Measurements from ENCODE around the gene MFSD1. TPM values are rescaled to one million over a fixed set of nuclear protein-coding genes. Genes with fewer than 3 reads are reported as not detected.

Gene MFSD1
- total and polyA plus RNA-seq, 7 experiments from 2014 or later, result 24.6 to 66.0 (median 41.1) TPM

DNA sequence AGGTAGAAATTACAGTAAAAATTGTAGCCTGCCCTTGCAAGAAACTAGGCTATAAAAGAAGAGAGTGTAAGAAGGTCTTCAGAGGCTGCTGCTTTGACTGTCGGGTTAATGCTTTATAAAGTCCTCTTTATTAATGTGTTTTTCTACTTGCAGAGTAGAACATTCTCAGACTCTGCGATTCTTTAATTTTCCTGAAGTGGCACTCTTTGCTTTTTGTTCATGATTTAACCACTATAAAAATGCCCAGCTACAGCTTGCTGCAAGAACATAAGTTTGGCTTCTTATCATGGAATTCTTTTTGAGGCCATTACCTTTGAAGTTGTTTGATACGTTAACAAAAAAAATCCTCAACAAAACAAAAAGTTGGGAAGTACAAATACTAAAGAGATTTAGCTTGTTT lies 33.8 kb downstream of the MFSD1 start:
- CTCF ChIA-PET, result no interaction called here
- H3K9me3 Mint-ChIP-seq, result no peaks in the 10 kb centered on the region
- no peak overlapping the region for H3K27ac Mint-ChIP-seq
- H3K27me3 ChIP-seq (ENCODE audit: control insufficient read depth in 2 of 2, insufficient read depth in 2 of 2, low read length in 2 of 2), result no peaks in the 10 kb centered on the region
- no peak overlapping the region for H3K4me3 ChIP-seq (ENCODE audit: low read length)
- H3K36me3 Mint-ChIP-seq, result peaks cover 3 to 32% (median 14%) of the 10 kb centered on the region in 5 donors
- peaks cover 0 to 8% (median 0%) of the 10 kb centered on the region in 7 donors for H3K4me1 Mint-ChIP-seq
- ATAC-seq (no peak), DNase-seq (no peak)
- intact Hi-C loops (cut with micrococcal nuclease), result no loop called here
- H3K9me3 ChIP-seq (ENCODE audit: control insufficient read depth in 2 of 3, low read length in 3 of 3), result no peaks in the 10 kb centered on the region
- no peak overlapping the region for H3K27ac ChIP-seq (ENCODE audit: low read depth, low read length)
- POLR2A ChIA-PET, result no interaction called here
- H3K36me3 ChIP-seq (ENCODE audit: control insufficient read depth in 2 of 3, insufficient read depth in 3 of 3, low read length in 3 of 3), result no peaks in the 10 kb centered on the region
- no peak overlapping the region for H3K4me3 Mint-ChIP-seq
- no peaks in the 10 kb centered on the region for H3K4me1 ChIP-seq (ENCODE audit: control insufficient read depth in 2 of 2, insufficient read depth in 2 of 2, low read length in 2 of 2)
- H3K27me3 Mint-ChIP-seq, result peaks cover 0 to 5% (median 0%) of the 10 kb centered on the region in 5 donors

DNA sequence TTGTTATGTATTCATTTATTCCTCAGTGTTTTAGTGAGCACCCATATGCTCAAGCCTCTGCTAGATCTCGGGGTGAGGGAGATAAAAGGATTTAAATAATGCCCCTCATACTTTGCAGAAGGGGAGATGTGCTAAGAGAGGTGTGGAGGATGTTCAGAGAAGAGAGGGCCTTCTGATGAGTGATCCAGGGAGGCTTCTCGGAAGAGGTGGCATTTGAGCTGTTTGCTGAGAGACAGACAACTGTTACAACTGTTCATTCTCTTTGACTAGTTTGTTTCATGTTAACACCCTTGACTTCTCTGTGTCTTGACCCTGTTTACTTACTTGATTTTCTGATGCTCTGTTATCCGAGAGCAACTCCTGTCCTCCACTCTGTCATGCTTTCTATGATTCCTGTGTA lies 34.5 kb downstream of the MFSD1 start:
- POLR2A ChIA-PET, result no interaction called here
- intact Hi-C loops (cut with micrococcal nuclease), result no loop called here

GRCh38 chr3:158837240-158837639 lies 35.4 kb downstream of the MFSD1 start:
- peaks cover 0 to 5% (median 0%) of the 10 kb centered on the region in 5 donors for H3K27me3 Mint-ChIP-seq
- H3K4me1 Mint-ChIP-seq, result peaks cover 0 to 8% (median 0%) of the 10 kb centered on the region in 7 donors

More for the DNA sequence above, 34.5 kb downstream of the MFSD1 start:
- CTCF ChIA-PET, result no interaction called here
- Histone ChIP-seq H3K27ac (ENCODE audit: low read depth, low read length) (no peak overlapping the region), H3K36me3 (ENCODE audit: control insufficient read depth in 2 of 3, insufficient read depth in 3 of 3, low read length in 3 of 3) (no peaks in the 10 kb centered on the region), H3K27me3 (ENCODE audit: control insufficient read depth in 2 of 2, insufficient read depth in 2 of 2, low read length in 2 of 2) (no peaks in the 10 kb centered on the region), H3K4me3 (ENCODE audit: low read length) (no peak overlapping the region), H3K4me1 (ENCODE audit: control insufficient read depth in 2 of 2, insufficient read depth in 2 of 2, low read length in 2 of 2) (no peaks in the 10 kb centered on the region), H3K9me3 (ENCODE audit: control insufficient read depth in 2 of 3, low read length in 3 of 3) (no peaks in the 10 kb centered on the region)
- Mint-ChIP-seq H3K27ac (peak overlapping the region in 1 of 9 donors; percentile 26), H3K9me3 (no peaks in the 10 kb centered on the region), H3K4me3 (no peak overlapping the region), H3K36me3 (peaks cover 0 to 25% (median 9%) of the 10 kb centered on the region in 5 donors), H3K4me1 (peaks cover 0 to 8% (median 0%) of the 10 kb centered on the region in 7 donors), H3K27me3 (peaks cover 0 to 5% (median 0%) of the 10 kb centered on the region in 5 donors)
- no peak for ATAC-seq
- no peak for DNase-seq

GRCh38 chr3:158839966-158840365 lies 38.1 kb downstream of the MFSD1 start:
- no peaks in the 10 kb centered on the region for H3K36me3 ChIP-seq (ENCODE audit: control insufficient read depth in 2 of 3, insufficient read depth in 3 of 3, low read length in 3 of 3)
- CTCF ChIA-PET, result no interaction called here
- H3K4me3 ChIP-seq (ENCODE audit: low read length), result no peak overlapping the region
- H3K9me3 ChIP-seq (ENCODE audit: control insufficient read depth in 2 of 3, low read length in 3 of 3), result no peaks in the 10 kb centered on the region
- peaks cover 0 to 1% (median 0%) of the 10 kb centered on the region in 11 donors for H3K9me3 Mint-ChIP-seq
- H3K27me3 ChIP-seq (ENCODE audit: control insufficient read depth in 2 of 2, insufficient read depth in 2 of 2, low read length in 2 of 2), result no peaks in the 10 kb centered on the region
- no peaks in the 10 kb centered on the region for H3K4me1 ChIP-seq (ENCODE audit: control insufficient read depth in 2 of 2, insufficient read depth in 2 of 2, low read length in 2 of 2)
- H3K4me3 Mint-ChIP-seq, result no peak overlapping the region
- ATAC-seq (no peak), DNase-seq (no peak)
- peaks cover 0 to 4% (median 0%) of the 10 kb centered on the region in 7 donors for H3K4me1 Mint-ChIP-seq
- POLR2A ChIA-PET, result no interaction called here
- intact Hi-C loops (cut with micrococcal nuclease), result loop anchor here (10.0 kb wide), 2 partner anchors 965 to 1165 kb away; no protein-coding TSS in a partner anchor
- peaks cover 0 to 5% (median 0%) of the 10 kb centered on the region in 5 donors for H3K27me3 Mint-ChIP-seq
- no peak overlapping the region for H3K27ac ChIP-seq (ENCODE audit: low read depth, low read length)
- no peaks in the 10 kb centered on the region for H3K36me3 Mint-ChIP-seq
- H3K27ac Mint-ChIP-seq, result no peak overlapping the region

More at GRCh38 chr3:158837240-158837639, 35.4 kb downstream of the MFSD1 start:
- Histone ChIP-seq H3K9me3 (ENCODE audit: control insufficient read depth in 2 of 3, low read length in 3 of 3) (no peaks in the 10 kb centered on the region), H3K4me3 (ENCODE audit: low read length) (no peak overlapping the region), H3K4me1 (ENCODE audit: control insufficient read depth in 2 of 2, insufficient read depth in 2 of 2, low read length in 2 of 2) (no peaks in the 10 kb centered on the region), H3K27me3 (ENCODE audit: control insufficient read depth in 2 of 2, insufficient read depth in 2 of 2, low read length in 2 of 2) (no peaks in the 10 kb centered on the region), H3K27ac (ENCODE audit: low read depth, low read length) (no peak overlapping the region), H3K36me3 (ENCODE audit: control insufficient read depth in 2 of 3, insufficient read depth in 3 of 3, low read length in 3 of 3) (no peaks in the 10 kb centered on the region)
- ATAC-seq (no peak), DNase-seq (no peak)
- CTCF ChIA-PET, result interaction anchor here (0.6 kb wide), 1 partner anchor 27 kb away, joined by 3 read pairs; no protein-coding TSS in a partner anchor
- POLR2A ChIA-PET, result no interaction called here
- Mint-ChIP-seq H3K9me3 (no peaks in the 10 kb centered on the region), H3K4me3 (no peak overlapping the region), H3K27ac (no peak overlapping the region), H3K36me3 (peaks cover 0 to 18% (median 1%) of the 10 kb centered on the region in 5 donors)
- intact Hi-C loops (cut with micrococcal nuclease), result no loop called here

DNA sequence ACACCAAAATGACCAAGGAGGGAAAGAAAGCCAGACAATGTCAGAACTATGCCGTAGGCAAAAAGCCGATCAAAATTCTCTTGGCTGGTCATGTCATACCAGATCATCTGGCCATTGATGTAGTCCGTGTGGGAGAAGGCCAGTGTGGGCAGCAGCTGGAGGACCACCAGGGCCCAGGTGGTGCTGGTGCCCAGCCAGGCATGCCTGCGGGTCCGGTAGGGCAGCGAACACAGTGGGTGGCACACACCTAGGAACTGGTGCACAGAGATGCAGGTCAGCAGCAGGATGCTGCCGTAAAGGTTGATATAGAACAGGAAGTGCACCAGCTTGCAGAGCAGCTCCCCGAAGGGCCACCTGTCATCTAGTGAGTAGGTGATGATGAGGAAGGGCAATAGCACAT lies 39.5 kb downstream of the MFSD1 start:
- CTCF ChIA-PET, result no interaction called here
- H3K36me3 ChIP-seq (ENCODE audit: control insufficient read depth in 2 of 3, insufficient read depth in 3 of 3, low read length in 3 of 3), result no peaks in the 10 kb centered on the region
- ATAC-seq (peak; percentile 6), DNase-seq (no peak)
- Mint-ChIP-seq H3K4me1 (peaks cover 0 to 4% (median 0%) of the 10 kb centered on the region in 7 donors), H3K36me3 (no peaks in the 10 kb centered on the region), H3K9me3 (peaks cover 0 to 1% (median 0%) of the 10 kb centered on the region in 11 donors), H3K27me3 (peaks cover 0 to 5% (median 0%) of the 10 kb centered on the region in 5 donors), H3K27ac (no peak overlapping the region), H3K4me3 (no peak overlapping the region)
- intact Hi-C loops (cut with micrococcal nuclease), result loop anchor here (10.0 kb wide), 2 partner anchors 963 to 1163 kb away; no protein-coding TSS in a partner anchor
- no peaks in the 10 kb centered on the region for H3K4me1 ChIP-seq (ENCODE audit: control insufficient read depth in 2 of 2, insufficient read depth in 2 of 2, low read length in 2 of 2)
- H3K9me3 ChIP-seq (ENCODE audit: control insufficient read depth in 2 of 3, low read length in 3 of 3), result no peaks in the 10 kb centered on the region
- POLR2A ChIA-PET, result interaction anchor here (0.7 kb wide), 1 partner anchor 1206 kb away, joined by 3 read pairs; no protein-coding TSS in a partner anchor
- no peak overlapping the region for H3K27ac ChIP-seq (ENCODE audit: low read depth, low read length)
- no peaks in the 10 kb centered on the region for H3K27me3 ChIP-seq (ENCODE audit: control insufficient read depth in 2 of 2, insufficient read depth in 2 of 2, low read length in 2 of 2)
- no peak overlapping the region for H3K4me3 ChIP-seq (ENCODE audit: low read length)

- Histone ChIP-seq H3K9me3 (ENCODE audit: control insufficient read depth in 2 of 3, low read length in 3 of 3) (no peaks in the 10 kb centered on the region), H3K36me3 (ENCODE audit: control insufficient read depth in 2 of 3, insufficient read depth in 3 of 3, low read length in 3 of 3) (no peaks in the 10 kb centered on the region), H3K4me3 (ENCODE audit: low read length) (no peak overlapping the region), H3K4me1 (ENCODE audit: control insufficient read depth in 2 of 2, insufficient read depth in 2 of 2, low read length in 2 of 2) (no peaks in the 10 kb centered on the region), H3K27me3 (ENCODE audit: control insufficient read depth in 2 of 2, insufficient read depth in 2 of 2, low read length in 2 of 2) (no peaks in the 10 kb centered on the region), H3K27ac (ENCODE audit: low read depth, low read length) (no peak overlapping the region)
- Mint-ChIP-seq H3K4me3 (no peak overlapping the region), H3K4me1 (peaks cover 0 to 19% (median 9%) of the 10 kb centered on the region in 7 donors), H3K27ac (no peak overlapping the region), H3K9me3 (peaks cover 0 to 1% (median 0%) of the 10 kb centered on the region in 11 donors), H3K27me3 (peaks cover 0 to 3% (median 0%) of the 10 kb centered on the region in 5 donors), H3K36me3 (no peaks in the 10 kb centered on the region)
- ChIA-PET POLR2A (no interaction called here), CTCF (no interaction called here)
- DNase-seq (no peak), ATAC-seq (no peak)
- intact Hi-C loops (cut with micrococcal nuclease), result loop anchor here (10.0 kb wide), 2 partner anchors 962 to 1162 kb away; no protein-coding TSS in a partner anchor
Measured at GRCh38 chr3:158842976-158843375, 41.1 kb downstream of the MFSD1 start.
